C4-2B (cell line): Measurements from ENCODE around the gene KPNA1.

Experiments used
- CTCF ChIP-seq: fragments of 450-650 bp; conservative IDR thresholded peaks from 2 replicates; pipeline ENCODE4 v1.5.1; 2017; ENCODE audit warnings: mild to moderate bottlenecking
- ZFX ChIP-seq: fragments of 450-650 bp; IDR thresholded peaks from 2 replicates; pipeline ENCODE4 v1.6.1; 2017

- TF ChIP-seq CTCF (no peak), ZFX (no peak)
Measured at GRCh38 chr3:122415104-122415744, 99.5 kb downstream of the KPNA1 start.
